Ovary (tissue), 3 donors: ENCODE measurements around the gene STAT6.

ENCODE experiments used
- CTCF ChIP-seq, 3 donors: fragments of 450-650 bp in 2 of 3; fragments of 200-600 bp in 1 of 3; IDR thresholded peaks; one replicate each; pipeline versions ENCODE4 v1.5.1 to v1.8.0; 2016 to 2022; ENCODE audit warnings: antibody characterized with exemption in 3 of 3, mild to moderate bottlenecking in 1 of 3
- EP300 ChIP-seq: sonication (generic); formaldehyde crosslinking; IDR thresholded peaks from one replicate; pipeline ENCODE4 v1.6.1; 2017; ENCODE audit warnings: antibody characterized with exemption
- POLR2A ChIP-seq: fragments of 450-650 bp; IDR thresholded peaks from one replicate; pipeline ENCODE4 v1.6.1; 2017; ENCODE audit warnings: antibody characterized with exemption, mild to moderate bottlenecking, moderate library complexity
- donor health status: DM: no; HTN: no; CAD: no.

- TF ChIP-seq CTCF (IDR thresholded peaks at IDR 0.05) (no peak), POLR2A (no peak), EP300 (no peak)
These were observed 25.1 kb downstream of the STAT6 start for GRCh38 chr12:57085999-57086492.
